ENCODE results near the gene DGKG. TPM values are rescaled to one million over a fixed set of nuclear protein-coding genes. Genes with fewer than 3 reads are reported as not detected.

DGKG gene
- total and polyA plus RNA-seq, 4 donors, result 0.84 to 7.8 (median 1.7) TPM

DNA sequence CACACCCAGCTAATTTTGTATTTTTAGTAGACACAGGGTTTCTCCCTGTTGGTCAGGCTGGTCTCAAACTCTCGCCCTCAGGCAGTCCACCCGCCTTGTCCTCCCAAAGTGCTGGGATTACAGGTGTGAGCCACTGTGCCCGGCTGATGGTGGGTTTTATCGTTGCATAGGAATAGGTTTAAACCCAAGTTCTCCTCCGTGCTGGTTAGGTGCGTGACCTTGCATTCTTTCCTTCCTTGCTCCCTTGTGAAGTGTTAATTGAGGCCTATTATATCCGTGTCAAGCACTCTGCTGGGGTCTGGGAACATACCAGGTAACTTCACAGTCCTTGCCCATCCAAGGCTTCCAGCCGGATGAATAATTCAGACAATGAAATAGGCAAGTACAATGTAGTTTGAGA, 233.9 kb downstream of the DGKG start:
- no peaks in the 10 kb centered on the region for H3K36me3 ChIP-seq (ENCODE audit: control insufficient read depth in 4 of 4, insufficient read depth in 3 of 4, low read depth in 1 of 4, low read length in 3 of 4)
- no peaks in the 10 kb centered on the region for H3K9me3 ChIP-seq (ENCODE audit: control insufficient read depth in 4 of 4, low read length in 3 of 4)
- H3K9ac ChIP-seq (ENCODE audit: low read depth in 1 of 2, low read length in 2 of 2), result no peak overlapping the region
- DNase-seq (ENCODE audit: low spot score), result no peak
- no peak overlapping the region for H3K4me3 ChIP-seq (ENCODE audit: low read depth in 1 of 3, low read length in 3 of 3)
- 85% methylated on average over 8 of the region's 8 CpGs for WGBS
- no peaks in the 10 kb centered on the region for H3K27me3 ChIP-seq (ENCODE audit: control insufficient read depth in 4 of 4, insufficient read depth in 4 of 4, low read length in 3 of 4)
- H3K4me1 ChIP-seq (ENCODE audit: control insufficient read depth in 4 of 4, insufficient read depth in 4 of 4, low read length in 3 of 4), result no peaks in the 10 kb centered on the region
- no peak overlapping the region for H3K27ac ChIP-seq (ENCODE audit: low read depth in 1 of 2, low read length in 2 of 2)
- TF ChIP-seq YY1 (IDR thresholded peaks at IDR 0.05), result no peak
- TF ChIP-seq, protein P1, sequence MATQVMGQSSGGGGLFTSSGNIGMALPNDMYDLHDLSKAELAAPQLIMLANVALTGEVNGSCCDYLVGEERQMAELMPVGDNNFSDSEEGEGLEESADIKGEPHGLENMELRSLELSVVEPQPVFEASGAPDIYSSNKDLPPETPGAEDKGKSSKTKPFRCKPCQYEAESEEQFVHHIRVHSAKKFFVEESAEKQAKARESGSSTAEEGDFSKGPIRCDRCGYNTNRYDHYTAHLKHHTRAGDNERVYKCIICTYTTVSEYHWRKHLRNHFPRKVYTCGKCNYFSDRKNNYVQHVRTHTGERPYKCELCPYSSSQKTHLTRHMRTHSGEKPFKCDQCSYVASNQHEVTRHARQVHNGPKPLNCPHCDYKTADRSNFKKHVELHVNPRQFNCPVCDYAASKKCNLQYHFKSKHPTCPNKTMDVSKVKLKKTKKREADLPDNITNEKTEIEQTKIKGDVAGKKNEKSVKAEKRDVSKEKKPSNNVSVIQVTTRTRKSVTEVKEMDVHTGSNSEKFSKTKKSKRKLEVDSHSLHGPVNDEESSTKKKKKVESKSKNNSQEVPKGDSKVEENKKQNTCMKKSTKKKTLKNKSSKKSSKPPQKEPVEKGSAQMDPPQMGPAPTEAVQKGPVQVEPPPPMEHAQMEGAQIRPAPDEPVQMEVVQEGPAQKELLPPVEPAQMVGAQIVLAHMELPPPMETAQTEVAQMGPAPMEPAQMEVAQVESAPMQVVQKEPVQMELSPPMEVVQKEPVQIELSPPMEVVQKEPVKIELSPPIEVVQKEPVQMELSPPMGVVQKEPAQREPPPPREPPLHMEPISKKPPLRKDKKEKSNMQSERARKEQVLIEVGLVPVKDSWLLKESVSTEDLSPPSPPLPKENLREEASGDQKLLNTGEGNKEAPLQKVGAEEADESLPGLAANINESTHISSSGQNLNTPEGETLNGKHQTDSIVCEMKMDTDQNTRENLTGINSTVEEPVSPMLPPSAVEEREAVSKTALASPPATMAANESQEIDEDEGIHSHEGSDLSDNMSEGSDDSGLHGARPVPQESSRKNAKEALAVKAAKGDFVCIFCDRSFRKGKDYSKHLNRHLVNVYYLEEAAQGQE (IDR thresholded peaks at IDR 0.05), result no peak
- TF ChIP-seq RAD21 (IDR thresholded peaks at IDR 0.05), result no peak
- TF ChIP-seq, protein P2, sequence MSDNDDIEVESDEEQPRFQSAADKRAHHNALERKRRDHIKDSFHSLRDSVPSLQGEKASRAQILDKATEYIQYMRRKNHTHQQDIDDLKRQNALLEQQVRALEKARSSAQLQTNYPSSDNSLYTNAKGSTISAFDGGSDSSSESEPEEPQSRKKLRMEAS (IDR thresholded peaks at IDR 0.05), result no peak
- TF ChIP-seq HNF4A (conservative IDR thresholded peaks at IDR 0.05), result no peak
- TF ChIP-seq FOXA2 (IDR thresholded peaks at IDR 0.05), result no peak
- no peak for TF ChIP-seq FOXA1 (IDR thresholded peaks at IDR 0.05)
- no peak for TF ChIP-seq NR2F2 (IDR thresholded peaks at IDR 0.05)
- TF ChIP-seq, protein P3, sequence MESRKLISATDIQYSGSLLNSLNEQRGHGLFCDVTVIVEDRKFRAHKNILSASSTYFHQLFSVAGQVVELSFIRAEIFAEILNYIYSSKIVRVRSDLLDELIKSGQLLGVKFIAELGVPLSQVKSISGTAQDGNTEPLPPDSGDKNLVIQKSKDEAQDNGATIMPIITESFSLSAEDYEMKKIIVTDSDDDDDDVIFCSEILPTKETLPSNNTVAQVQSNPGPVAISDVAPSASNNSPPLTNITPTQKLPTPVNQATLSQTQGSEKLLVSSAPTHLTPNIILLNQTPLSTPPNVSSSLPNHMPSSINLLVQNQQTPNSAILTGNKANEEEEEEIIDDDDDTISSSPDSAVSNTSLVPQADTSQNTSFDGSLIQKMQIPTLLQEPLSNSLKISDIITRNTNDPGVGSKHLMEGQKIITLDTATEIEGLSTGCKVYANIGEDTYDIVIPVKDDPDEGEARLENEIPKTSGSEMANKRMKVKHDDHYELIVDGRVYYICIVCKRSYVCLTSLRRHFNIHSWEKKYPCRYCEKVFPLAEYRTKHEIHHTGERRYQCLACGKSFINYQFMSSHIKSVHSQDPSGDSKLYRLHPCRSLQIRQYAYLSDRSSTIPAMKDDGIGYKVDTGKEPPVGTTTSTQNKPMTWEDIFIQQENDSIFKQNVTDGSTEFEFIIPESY (IDR thresholded peaks at IDR 0.05), result no peak
- TF ChIP-seq RXRA (IDR thresholded peaks at IDR 0.05), result no peak
- no peak for TF ChIP-seq GABPA (IDR thresholded peaks at IDR 0.05 in 1 of 2, conservative IDR thresholded peaks at IDR 0.05 in 1 of 2)
- TF ChIP-seq EGR1 (IDR thresholded peaks at IDR 0.05; ENCODE audit: low read depth in 2 of 2), result no peak
- TF ChIP-seq, protein P4, sequence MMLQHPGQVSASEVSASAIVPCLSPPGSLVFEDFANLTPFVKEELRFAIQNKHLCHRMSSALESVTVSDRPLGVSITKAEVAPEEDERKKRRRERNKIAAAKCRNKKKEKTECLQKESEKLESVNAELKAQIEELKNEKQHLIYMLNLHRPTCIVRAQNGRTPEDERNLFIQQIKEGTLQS (IDR thresholded peaks at IDR 0.05), result no peak
- TF ChIP-seq HNF4G (IDR thresholded peaks at IDR 0.05), result no peak
- TF ChIP-seq, protein P5, sequence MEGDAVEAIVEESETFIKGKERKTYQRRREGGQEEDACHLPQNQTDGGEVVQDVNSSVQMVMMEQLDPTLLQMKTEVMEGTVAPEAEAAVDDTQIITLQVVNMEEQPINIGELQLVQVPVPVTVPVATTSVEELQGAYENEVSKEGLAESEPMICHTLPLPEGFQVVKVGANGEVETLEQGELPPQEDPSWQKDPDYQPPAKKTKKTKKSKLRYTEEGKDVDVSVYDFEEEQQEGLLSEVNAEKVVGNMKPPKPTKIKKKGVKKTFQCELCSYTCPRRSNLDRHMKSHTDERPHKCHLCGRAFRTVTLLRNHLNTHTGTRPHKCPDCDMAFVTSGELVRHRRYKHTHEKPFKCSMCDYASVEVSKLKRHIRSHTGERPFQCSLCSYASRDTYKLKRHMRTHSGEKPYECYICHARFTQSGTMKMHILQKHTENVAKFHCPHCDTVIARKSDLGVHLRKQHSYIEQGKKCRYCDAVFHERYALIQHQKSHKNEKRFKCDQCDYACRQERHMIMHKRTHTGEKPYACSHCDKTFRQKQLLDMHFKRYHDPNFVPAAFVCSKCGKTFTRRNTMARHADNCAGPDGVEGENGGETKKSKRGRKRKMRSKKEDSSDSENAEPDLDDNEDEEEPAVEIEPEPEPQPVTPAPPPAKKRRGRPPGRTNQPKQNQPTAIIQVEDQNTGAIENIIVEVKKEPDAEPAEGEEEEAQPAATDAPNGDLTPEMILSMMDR (IDR thresholded peaks at IDR 0.05; ENCODE audit: low read depth, low read length, missing input control), result no peak
- no peak for TF ChIP-seq SP1 (IDR thresholded peaks at IDR 0.05)

DNA sequence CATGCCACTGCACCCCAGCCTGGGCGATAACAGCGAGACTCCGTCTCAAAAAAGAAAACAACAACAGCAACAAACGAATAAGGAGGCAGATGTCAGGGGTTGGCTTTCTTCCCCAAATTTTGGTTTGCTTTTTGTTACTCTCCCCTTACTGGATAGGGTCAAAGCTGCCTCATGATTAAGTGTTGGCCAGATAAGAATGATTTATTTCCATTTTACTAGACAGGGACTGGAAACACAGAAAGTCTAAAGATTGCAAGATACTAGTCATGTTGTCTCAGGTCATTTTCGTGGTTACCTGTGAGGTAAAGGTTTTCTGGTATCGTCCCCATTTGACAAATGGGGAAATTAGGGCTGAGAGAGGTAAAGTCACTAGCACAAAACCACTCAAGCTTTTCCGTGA, 234.6 kb downstream of the DGKG start:
- WGBS, result 94% methylated on average over 7 of the region's 7 CpGs
- no peaks in the 10 kb centered on the region for H3K4me1 ChIP-seq (ENCODE audit: control insufficient read depth in 4 of 4, insufficient read depth in 4 of 4, low read length in 3 of 4)
- no peak overlapping the region for H3K27ac ChIP-seq (ENCODE audit: low read depth in 1 of 2, low read length in 2 of 2)
- H3K36me3 ChIP-seq (ENCODE audit: control insufficient read depth in 4 of 4, insufficient read depth in 3 of 4, low read depth in 1 of 4, low read length in 3 of 4), result no peaks in the 10 kb centered on the region
- H3K4me3 ChIP-seq (ENCODE audit: low read depth in 1 of 3, low read length in 3 of 3), result no peak overlapping the region
- no peaks in the 10 kb centered on the region for H3K9me3 ChIP-seq (ENCODE audit: control insufficient read depth in 4 of 4, low read length in 3 of 4)
- H3K9ac ChIP-seq (ENCODE audit: low read depth in 1 of 2, low read length in 2 of 2), result no peak overlapping the region
- DNase-seq (ENCODE audit: low spot score), result no peak
- H3K27me3 ChIP-seq (ENCODE audit: control insufficient read depth in 4 of 4, insufficient read depth in 4 of 4, low read length in 3 of 4), result no peaks in the 10 kb centered on the region
- TF ChIP-seq, protein P1 (IDR thresholded peaks at IDR 0.05), result no peak
- TF ChIP-seq, protein P5 (IDR thresholded peaks at IDR 0.05; ENCODE audit: low read depth, low read length, missing input control), result no peak
- TF ChIP-seq JUND (IDR thresholded peaks at IDR 0.05) (no peak), EGR1 (IDR thresholded peaks at IDR 0.05; ENCODE audit: low read depth in 2 of 2) (no peak), FOXA1 (IDR thresholded peaks at IDR 0.05) (no peak), GABPA (IDR thresholded peaks at IDR 0.05 in 1 of 2, conservative IDR thresholded peaks at IDR 0.05 in 1 of 2) (no peak), TAF1 (conservative IDR thresholded peaks at IDR 0.05) (no peak), RAD21 (IDR thresholded peaks at IDR 0.05) (no peak), RXRA (IDR thresholded peaks at IDR 0.05) (no peak)
- TF ChIP-seq, protein P4 (IDR thresholded peaks at IDR 0.05), result no peak

Data from liver (tissue), 9 donors.